DMS53 treated with DMSO at 0.1 percent for 48 hours (cell line): ENCODE data around the gene ISCA2.
"Not testable (repeated sequence)": the region's sequence is repeated elsewhere in the genome, so short reads cannot be mapped to it uniquely, and the experiment has no call there.

ENCODE experiments used
- DNase-seq: peaks from one replicate; lab custom pipeline; 2025; ENCODE audit not compliant: unreplicated experiment; lab: John Stamatoyannopoulos, UW

ISCA2 gene

GRCh38 chr14:74526854-74527585, 33.5 kb downstream of the ISCA2 start:
- no peak for DNase-seq

GRCh38 chr14:74527736-74528280, 34.2 kb downstream of the ISCA2 start:
- DNase-seq: no peak

GRCh38 chr14:74528406-74528805, 34.8 kb downstream of the ISCA2 start:
- no peak for DNase-seq

- DNase-seq: no peak
Observed at GRCh38 chr14:74528886-74529285, 35.3 kb downstream of the ISCA2 start.

- DNase-seq: no peak
Observed at GRCh38 chr14:74531006-74531405, 37.4 kb downstream of the ISCA2 start.

- DNase-seq: no peak
Observed at GRCh38 chr14:74531467-74531866, 37.9 kb downstream of the ISCA2 start.

- no peak for DNase-seq
Observed at GRCh38 chr14:74532246-74532645, 38.7 kb downstream of the ISCA2 start.

- DNase-seq: no peak
Observed at GRCh38 chr14:74533576-74533975, 40.0 kb downstream of the ISCA2 start.

- no peak for DNase-seq
Observed at GRCh38 chr14:74535756-74536325, 42.3 kb downstream of the ISCA2 start.

- DNase-seq: not testable (repeated sequence)
Observed at GRCh38 chr14:74536336-74536735, 42.8 kb downstream of the ISCA2 start.

GRCh38 chr14:74538411-74539391, 45.1 kb downstream of the ISCA2 start:
- no peak for DNase-seq

- no peak for DNase-seq
Observed at GRCh38 chr14:74539503-74539902, 45.9 kb downstream of the ISCA2 start.

- no peak for DNase-seq
Observed at GRCh38 chr14:74541225-74541624, 47.7 kb downstream of the ISCA2 start.

GRCh38 chr14:74542056-74542685, 48.6 kb downstream of the ISCA2 start:
- no peak for DNase-seq

GRCh38 chr14:74543771-74544438, 50.3 kb downstream of the ISCA2 start:
- no peak for DNase-seq

- no peak for DNase-seq
Observed at GRCh38 chr14:74545386-74545785, 51.8 kb downstream of the ISCA2 start.

GRCh38 chr14:74546416-74546815, 52.9 kb downstream of the ISCA2 start:
- DNase-seq: no peak
